ENCODE results near the gene OR5AN1.

The OR5AN1 gene

DNA sequence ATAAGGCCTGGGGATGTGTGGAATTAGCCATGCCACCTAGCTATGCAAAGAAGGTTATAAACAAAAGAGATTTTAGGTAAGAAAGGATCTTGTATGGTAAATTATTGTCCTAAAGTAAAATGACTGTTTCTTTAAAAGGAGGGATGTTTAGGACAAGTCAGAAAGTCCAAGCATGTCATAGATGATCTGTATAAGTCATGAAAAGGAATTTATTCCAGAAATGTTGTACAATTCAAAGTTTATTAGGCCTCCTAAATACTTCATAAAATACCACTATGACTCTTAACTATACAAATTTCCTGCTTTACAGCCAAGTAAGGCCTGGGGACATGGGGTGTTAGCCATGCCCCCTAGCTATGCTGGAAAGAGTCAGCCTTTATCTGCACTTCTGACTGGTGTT lies 44.9 kb downstream of the OR5AN1 start:
- TF ChIP-seq ZFX (IDR thresholded peaks at IDR 0.05): no peak
- TF ChIP-seq, protein P1, sequence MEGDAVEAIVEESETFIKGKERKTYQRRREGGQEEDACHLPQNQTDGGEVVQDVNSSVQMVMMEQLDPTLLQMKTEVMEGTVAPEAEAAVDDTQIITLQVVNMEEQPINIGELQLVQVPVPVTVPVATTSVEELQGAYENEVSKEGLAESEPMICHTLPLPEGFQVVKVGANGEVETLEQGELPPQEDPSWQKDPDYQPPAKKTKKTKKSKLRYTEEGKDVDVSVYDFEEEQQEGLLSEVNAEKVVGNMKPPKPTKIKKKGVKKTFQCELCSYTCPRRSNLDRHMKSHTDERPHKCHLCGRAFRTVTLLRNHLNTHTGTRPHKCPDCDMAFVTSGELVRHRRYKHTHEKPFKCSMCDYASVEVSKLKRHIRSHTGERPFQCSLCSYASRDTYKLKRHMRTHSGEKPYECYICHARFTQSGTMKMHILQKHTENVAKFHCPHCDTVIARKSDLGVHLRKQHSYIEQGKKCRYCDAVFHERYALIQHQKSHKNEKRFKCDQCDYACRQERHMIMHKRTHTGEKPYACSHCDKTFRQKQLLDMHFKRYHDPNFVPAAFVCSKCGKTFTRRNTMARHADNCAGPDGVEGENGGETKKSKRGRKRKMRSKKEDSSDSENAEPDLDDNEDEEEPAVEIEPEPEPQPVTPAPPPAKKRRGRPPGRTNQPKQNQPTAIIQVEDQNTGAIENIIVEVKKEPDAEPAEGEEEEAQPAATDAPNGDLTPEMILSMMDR (conservative IDR thresholded peaks at IDR 0.05): no peak
- H3K27ac ChIP-seq: no peak overlapping the region

DNA sequence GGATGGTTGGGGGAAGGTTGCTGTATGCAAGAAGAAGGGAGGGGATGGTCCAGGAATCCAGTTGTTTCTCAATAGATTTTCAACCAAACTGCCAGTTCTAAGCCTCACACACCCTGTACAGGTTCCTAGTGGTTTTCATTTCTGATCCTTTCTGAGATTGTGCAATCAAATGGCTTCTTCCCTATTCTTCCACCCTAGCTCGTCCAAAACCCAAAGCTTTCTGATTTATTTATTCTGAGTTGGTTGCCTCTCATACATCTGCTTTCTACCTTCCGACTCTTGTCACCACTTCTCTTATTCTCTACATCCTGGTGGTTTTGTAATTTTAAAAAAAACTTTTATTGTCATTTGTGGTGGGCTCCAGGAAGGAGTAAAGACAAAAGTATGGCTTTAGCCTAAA lies 55.0 kb downstream of the OR5AN1 start:
- TF ChIP-seq, protein P1 (conservative IDR thresholded peaks at IDR 0.05): no peak
- no peak for TF ChIP-seq ZFX (IDR thresholded peaks at IDR 0.05)
- H3K27ac ChIP-seq: no peak overlapping the region

DNA sequence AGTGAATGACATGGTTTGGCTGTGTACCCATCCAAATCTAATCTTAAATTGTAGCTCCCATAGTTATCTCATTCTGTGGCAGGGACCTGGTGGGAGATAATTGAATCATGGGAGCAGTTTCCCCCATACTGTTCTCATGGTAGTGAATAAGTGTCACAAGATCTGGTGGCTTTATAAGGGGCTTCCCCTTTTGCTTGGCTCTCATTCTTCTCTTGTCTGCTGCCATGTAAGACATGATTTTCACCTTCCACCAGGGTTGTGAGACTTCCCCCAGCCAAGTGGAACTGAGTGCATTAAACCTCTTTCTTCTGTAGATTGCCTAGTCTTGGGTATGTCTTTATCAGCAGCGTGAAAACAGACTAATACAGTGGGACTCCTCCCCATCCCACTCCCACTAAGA lies 56.4 kb downstream of the OR5AN1 start:
- TF ChIP-seq, protein P1 (conservative IDR thresholded peaks at IDR 0.05): no peak
- no peak for TF ChIP-seq ZFX (IDR thresholded peaks at IDR 0.05)
- no peak overlapping the region for H3K27ac ChIP-seq

DNA sequence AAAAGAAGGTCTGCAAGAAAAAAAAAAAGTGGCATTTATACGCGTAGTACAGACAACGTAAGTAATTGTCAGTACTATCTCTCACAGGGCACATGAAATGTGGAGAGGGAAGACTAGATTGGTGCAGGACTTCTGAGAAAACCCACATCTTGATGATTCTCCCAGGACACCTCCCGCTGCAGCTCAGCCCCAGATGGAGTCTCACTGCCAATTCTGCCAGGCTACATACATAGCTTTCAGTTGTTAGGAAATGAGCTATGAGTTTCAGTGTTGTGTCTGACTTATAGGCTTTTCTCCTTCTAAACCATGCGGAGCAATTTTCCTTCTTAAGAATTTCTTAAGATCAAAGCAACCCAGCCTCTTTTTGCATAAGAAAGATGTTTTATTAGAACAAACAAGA lies 57.9 kb downstream of the OR5AN1 start:
- TF ChIP-seq, protein P1 (conservative IDR thresholded peaks at IDR 0.05): no peak
- TF ChIP-seq ZFX (IDR thresholded peaks at IDR 0.05): no peak

DNA sequence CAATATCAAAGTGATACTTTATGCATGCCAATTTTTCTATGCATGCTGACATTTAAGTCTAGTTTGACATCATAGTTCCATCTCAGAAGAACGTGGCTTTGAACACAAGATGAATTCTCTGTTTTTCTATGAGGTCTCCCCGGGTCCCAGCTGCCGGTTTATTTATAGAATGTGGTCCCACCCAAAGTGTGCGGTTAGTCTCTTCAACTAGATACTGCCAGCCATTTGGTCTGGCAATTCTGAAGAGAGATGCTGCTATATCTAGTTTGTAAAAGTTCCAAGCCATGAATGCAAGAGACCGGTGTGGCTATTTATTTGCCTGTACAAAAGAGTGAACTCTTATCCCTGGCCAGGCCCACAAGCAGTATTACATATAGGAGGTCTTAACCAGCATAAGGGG lies 58.3 kb downstream of the OR5AN1 start:
- no peak overlapping the region for H3K27ac ChIP-seq
- no peak for TF ChIP-seq ZFX (IDR thresholded peaks at IDR 0.05)
- TF ChIP-seq, protein P1 (conservative IDR thresholded peaks at IDR 0.05): no peak

More for the DNA sequence above, 57.9 kb downstream of the OR5AN1 start:
- no peak overlapping the region for H3K27ac ChIP-seq

DNA sequence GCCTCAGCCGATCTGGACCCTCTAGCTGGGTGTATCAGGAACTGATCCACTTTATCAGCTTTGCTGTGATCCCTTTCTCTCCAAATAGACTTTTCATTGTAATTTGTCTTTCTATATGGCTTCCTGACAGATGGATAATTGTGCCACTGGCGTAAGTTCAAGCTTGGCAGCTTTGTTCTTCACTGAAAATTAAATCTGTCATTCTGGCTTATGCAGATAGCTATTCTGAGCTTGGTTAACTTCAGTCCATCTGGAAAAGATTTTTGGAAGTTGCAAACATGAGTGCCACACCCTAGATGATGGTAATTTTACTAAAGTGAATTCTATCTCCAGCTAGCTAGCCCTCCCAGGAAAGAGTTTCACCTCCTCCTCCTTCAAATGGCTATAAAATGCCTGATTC lies 59.5 kb downstream of the OR5AN1 start:
- TF ChIP-seq ZFX (IDR thresholded peaks at IDR 0.05): no peak
- TF ChIP-seq, protein P1 (conservative IDR thresholded peaks at IDR 0.05): no peak
- H3K27ac ChIP-seq: no peak overlapping the region
